ENCODE data around the gene ACAP3. TPM values are rescaled to one million over a fixed set of nuclear protein-coding genes. Genes with fewer than 3 reads are reported as not detected.

Gene ACAP3
- total RNA-seq, 3 donors from 2014 or later = 42.1 to 76.9 (median 44.8) TPM

DNA sequence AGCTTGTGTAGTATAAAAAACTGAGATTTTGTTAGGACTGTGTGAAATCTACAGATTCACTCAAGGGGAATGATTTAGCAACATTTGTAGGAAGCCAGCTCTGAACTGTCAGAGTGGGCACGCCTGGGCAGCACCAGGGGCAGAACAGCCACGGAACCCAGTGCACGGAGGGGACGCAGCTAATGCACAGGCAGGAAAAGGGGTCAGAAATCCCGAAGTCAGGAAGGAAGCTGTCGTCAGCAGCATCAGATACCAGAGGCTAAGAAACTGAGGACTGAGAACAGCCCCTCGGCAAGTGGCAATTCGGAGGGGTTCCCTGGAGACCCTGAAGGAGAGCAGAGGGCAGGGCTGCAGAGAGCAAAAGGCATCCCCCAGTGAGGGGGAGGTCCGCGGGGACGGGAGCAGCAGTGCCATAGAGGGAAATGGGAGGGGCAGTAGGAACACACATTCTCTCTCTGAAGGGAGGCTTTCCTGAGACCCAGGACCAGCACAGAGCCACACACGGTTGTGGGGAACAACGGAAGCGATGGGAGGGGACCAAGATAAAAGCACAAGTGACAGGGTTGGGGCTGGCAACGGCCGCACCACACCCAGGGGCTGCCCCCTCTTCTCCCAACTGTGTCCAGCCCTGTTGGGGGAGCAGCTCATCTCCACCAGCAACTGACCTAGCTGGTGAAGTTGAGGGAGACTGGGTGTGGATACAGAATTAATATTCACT lies 46.7 kb downstream of the ACAP3 start:
- TF ChIP-seq, protein P1, sequence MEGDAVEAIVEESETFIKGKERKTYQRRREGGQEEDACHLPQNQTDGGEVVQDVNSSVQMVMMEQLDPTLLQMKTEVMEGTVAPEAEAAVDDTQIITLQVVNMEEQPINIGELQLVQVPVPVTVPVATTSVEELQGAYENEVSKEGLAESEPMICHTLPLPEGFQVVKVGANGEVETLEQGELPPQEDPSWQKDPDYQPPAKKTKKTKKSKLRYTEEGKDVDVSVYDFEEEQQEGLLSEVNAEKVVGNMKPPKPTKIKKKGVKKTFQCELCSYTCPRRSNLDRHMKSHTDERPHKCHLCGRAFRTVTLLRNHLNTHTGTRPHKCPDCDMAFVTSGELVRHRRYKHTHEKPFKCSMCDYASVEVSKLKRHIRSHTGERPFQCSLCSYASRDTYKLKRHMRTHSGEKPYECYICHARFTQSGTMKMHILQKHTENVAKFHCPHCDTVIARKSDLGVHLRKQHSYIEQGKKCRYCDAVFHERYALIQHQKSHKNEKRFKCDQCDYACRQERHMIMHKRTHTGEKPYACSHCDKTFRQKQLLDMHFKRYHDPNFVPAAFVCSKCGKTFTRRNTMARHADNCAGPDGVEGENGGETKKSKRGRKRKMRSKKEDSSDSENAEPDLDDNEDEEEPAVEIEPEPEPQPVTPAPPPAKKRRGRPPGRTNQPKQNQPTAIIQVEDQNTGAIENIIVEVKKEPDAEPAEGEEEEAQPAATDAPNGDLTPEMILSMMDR (IDR thresholded peaks at IDR 0.05) = no peak
- no peaks in the 10 kb centered on the region for H3K9me3 ChIP-seq
- H3K4me1 ChIP-seq (ENCODE audit: low read depth) = no peaks in the 10 kb centered on the region
- H3K4me3 ChIP-seq = no peak overlapping the region
- DNase-seq = no peak
- no peak for ATAC-seq
- H3K36me3 ChIP-seq (ENCODE audit: low read depth) = no peaks in the 10 kb centered on the region
- intact Hi-C loops (cut with DNase I, micrococcal nuclease) = no loop called here

DNA sequence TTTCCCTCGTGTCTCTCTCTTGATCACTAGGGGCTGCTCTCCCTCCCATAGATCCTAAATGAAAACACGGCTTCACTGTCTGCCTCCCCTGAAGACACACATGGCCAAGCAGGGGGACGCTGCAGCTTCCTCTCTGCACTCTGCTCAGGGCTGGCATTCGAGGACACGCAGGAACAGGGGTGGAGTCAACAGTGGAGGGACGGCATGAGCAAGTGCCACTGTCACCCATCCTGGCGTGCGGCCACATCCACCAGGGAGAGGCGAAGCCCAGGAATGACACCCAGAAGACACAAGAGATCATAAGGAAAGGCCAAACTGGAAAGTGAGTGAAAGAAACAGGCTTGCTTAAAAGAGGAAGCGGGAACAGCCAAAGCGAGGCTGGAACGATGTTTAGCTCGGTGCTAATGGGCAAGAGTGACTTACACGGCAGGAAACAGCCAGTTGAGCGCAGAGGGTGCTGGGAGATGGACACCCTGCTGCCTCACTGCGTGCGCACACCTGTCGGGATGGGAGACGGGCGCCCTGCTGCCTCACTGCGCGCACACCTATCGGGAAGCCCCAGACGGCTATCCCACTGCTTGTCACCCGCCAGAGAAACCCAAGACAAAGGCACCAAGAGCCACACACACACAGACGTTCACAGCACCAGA lies 47.7 kb downstream of the ACAP3 start:
- no peak for DNase-seq
- ATAC-seq = no peak
- TF ChIP-seq, protein P1 (IDR thresholded peaks at IDR 0.05) = no peak
- H3K4me3 ChIP-seq = no peak overlapping the region
- H3K4me1 ChIP-seq (ENCODE audit: low read depth) = no peaks in the 10 kb centered on the region
- no peaks in the 10 kb centered on the region for H3K9me3 ChIP-seq
- peaks cover 2% of the 10 kb centered on the region for H3K36me3 ChIP-seq (ENCODE audit: low read depth)
- intact Hi-C loops (cut with DNase I, micrococcal nuclease) = loop anchor here in 1 of 2 donors (10.0 kb wide), 1 partner anchor 135 kb away; no protein-coding TSS in a partner anchor

DNA sequence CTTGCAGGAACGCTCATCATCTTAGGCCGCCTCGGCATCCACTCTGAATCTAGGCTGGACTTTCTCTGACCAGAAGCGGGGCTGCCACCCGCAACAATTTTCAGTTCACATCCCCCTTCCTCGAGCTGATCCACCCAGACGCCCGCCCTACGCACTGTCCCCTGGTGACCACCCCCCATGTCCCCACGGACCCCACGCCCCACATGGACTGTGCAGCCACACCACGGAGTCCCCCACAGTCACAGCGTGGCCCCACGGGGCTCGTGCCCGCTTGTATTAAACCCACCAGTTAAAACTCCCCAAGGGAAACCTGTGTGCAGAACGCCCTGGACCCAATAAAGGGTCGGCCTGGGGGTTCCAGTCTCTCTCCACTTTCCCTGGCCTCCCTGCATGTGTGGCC lies 48.2 kb downstream of the ACAP3 start:
- DNase-seq (no peak), ATAC-seq (no peak)
- Histone ChIP-seq H3K9me3 (no peaks in the 10 kb centered on the region), H3K4me3 (no peak overlapping the region), H3K36me3 (ENCODE audit: low read depth) (peaks cover 6% of the 10 kb centered on the region), H3K4me1 (ENCODE audit: low read depth) (no peaks in the 10 kb centered on the region)
- intact Hi-C loops (cut with DNase I, micrococcal nuclease) = loop anchor here in 1 of 2 donors (10.0 kb wide), 1 partner anchor 135 kb away; no protein-coding TSS in a partner anchor
- TF ChIP-seq, protein P1 (IDR thresholded peaks at IDR 0.05) = no peak

DNA sequence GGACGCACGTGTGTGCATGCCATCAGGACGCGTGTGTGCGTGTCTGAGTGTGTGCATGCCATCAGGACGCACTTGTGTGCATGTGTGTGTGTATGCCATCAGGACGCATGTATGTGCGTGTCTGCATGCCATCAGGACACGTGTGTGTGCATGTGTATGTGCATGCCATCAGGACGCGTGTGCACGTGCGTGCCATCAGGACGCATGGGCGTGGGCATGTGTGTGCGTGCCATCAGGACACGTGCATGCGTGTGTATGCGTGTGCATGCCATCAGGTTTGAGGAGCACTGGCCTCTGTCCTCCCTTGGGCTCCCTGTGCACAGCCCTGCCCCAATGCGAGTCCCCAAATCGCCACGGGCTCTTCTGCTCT lies 48.6 kb downstream of the ACAP3 start:
- ATAC-seq = no peak
- peak in 1 of 3 donors; percentile 44 for DNase-seq
- intact Hi-C loops (cut with DNase I, micrococcal nuclease) = loop anchor here in 1 of 2 donors (10.0 kb wide), 1 partner anchor 134 kb away; no protein-coding TSS in a partner anchor
- TF ChIP-seq, protein P1 (IDR thresholded peaks at IDR 0.05) = no peak
- H3K4me1 ChIP-seq (ENCODE audit: low read depth) = no peaks in the 10 kb centered on the region
- no peaks in the 10 kb centered on the region for H3K9me3 ChIP-seq
- H3K4me3 ChIP-seq = no peak overlapping the region
- H3K36me3 ChIP-seq (ENCODE audit: low read depth) = peaks cover 6% of the 10 kb centered on the region

DNA sequence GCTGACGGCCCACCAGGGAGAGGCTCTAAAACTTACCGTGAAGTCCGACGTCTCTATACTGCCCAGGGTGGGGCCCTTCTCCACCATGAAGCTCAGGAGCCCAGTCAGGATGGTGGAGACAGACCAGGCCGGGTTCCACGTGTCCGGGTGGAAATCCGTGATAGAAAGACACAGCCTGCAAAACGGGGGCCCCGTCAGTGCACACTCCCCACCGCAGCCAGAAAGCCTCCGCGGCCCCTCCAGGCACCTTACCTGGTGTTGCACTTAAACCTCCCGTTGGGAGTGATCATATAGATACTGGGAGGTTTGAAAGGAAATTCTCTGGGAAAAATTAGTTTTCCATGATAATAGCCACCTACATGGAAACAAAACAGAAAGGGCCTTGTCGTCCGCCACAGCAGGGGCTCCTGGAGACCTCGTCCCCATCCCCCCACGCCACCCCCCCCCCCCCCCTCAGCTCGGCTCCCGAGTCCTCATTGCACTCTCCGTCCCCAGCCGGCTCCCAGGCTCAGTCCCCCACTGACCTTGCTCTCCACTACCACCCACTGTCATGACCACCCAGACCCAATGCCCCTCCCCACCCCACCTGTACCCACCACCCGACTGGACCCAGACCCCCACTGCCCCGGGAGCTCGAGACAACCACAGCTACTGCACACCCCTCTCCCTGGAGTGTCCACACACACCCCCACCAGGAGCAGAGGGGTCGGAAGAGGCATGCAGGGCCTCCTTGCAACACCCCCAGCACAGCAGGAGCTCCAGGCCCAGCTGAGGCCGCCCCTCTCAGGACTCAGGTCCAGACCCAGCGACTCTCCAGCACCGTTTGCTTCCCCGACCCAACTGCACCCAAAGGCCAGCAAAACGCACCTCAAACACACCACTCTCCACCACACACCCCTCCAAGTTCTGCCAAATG lies 50.5 kb downstream of the ACAP3 start:
- no peaks in the 10 kb centered on the region for H3K9me3 ChIP-seq
- TF ChIP-seq, protein P1 (IDR thresholded peaks at IDR 0.05) = no peak
- peak in 1 of 3 donors; percentile 49 for DNase-seq

More for the DNA sequence above, 50.5 kb downstream of the ACAP3 start:
- H3K4me1 ChIP-seq (ENCODE audit: low read depth) = no peaks in the 10 kb centered on the region
- H3K4me3 ChIP-seq = no peak overlapping the region
- peaks cover 6% of the 10 kb centered on the region for H3K36me3 ChIP-seq (ENCODE audit: low read depth)
- intact Hi-C loops (cut with DNase I, micrococcal nuclease) = loop anchor here in 1 of 2 donors (10.0 kb wide), 1 partner anchor 132 kb away; no protein-coding TSS in a partner anchor
- ATAC-seq = no peak

Measured in mucosa of descending colon (tissue), 3 donors.